PC-9 (cell line): ENCODE results near the gene MXD1. TPM values are rescaled to one million over a fixed set of nuclear protein-coding genes. Genes with fewer than 3 reads are reported as not detected.

Experiments used
- BruUV-seq: library from RNA; stranded (reverse); fragments of 400-500 nt; replicated peaks from 2 replicates; lab custom pipeline; 2021; lab: Mats Ljungman, UMichigan
- CTCF ChIA-PET: fragments of 300-600 bp; sonication (Branson Sonifier 250); formaldehyde crosslinking; loops from one replicate; lab custom pipeline; 2022; ENCODE audit warnings: antibody characterized with exemption; lab: Charles Lee
- POLR2A ChIA-PET: fragments of 300-600 bp; sonication (Branson Sonifier 250); formaldehyde crosslinking; loops from one replicate; lab custom pipeline; 2022; ENCODE audit warnings: antibody characterized with exemption; ENCODE audit not compliant: unreplicated experiment; lab: Charles Lee
- DNase-seq, 2 experiments: peaks; one replicate each; pipeline versions ENCODE4 v3.0.0 to v3.0.0-alpha.2; 2015 to 2022; ENCODE audit warnings: mixed read lengths in 1 of 2
- H2AFZ ChIP-seq: fragments of 200-600 bp; sonication (generic); 2 replicates; pipeline ENCODE4 v1.8.1; 2017; ENCODE audit warnings: antibody characterized with exemption
- H3F3A ChIP-seq: fragments of 200-600 bp; sonication (generic); 2 replicates; pipeline ENCODE4 v1.8.1; 2017; ENCODE audit warnings: antibody characterized with exemption, mild to moderate bottlenecking, low read depth; ENCODE audit not compliant: insufficient read depth
- H3K27ac ChIP-seq: fragments of 200-600 bp; sonication (generic); 2 replicates; pipeline ENCODE4 v1.6.1; 2016; ENCODE audit warnings: mixed run types
- H3K27me3 ChIP-seq: fragments of 200-600 bp; sonication (generic); 2 replicates; pipeline ENCODE4 v1.6.1; 2016; ENCODE audit warnings: low read depth, mixed run types; ENCODE audit not compliant: insufficient read depth
- H3K36me3 ChIP-seq: fragments of 200-600 bp; sonication (generic); 2 replicates; pipeline ENCODE4 v1.6.1; 2016; ENCODE audit warnings: low read depth, mixed run types
- H3K4me1 ChIP-seq: fragments of 200-600 bp; sonication (generic); replicated peaks from 2 replicates; pipeline ENCODE4 v1.6.1; 2016; ENCODE audit warnings: mixed run types; ENCODE audit not compliant: insufficient read depth
- H3K4me2 ChIP-seq: fragments of 200-600 bp; sonication (generic); 2 replicates; pipeline ENCODE4 v1.6.1; 2017; ENCODE audit warnings: mixed run types
- H3K4me3 ChIP-seq: fragments of 200-600 bp; sonication (generic); 2 replicates; pipeline ENCODE4 v1.6.1; 2016; ENCODE audit warnings: mixed run types
- H3K79me2 ChIP-seq: fragments of 200-600 bp; sonication (generic); 2 replicates; pipeline ENCODE4 v1.6.1; 2017; ENCODE audit warnings: low read depth, mixed run types
- H3K9me2 ChIP-seq: fragments of 200-600 bp; sonication (generic); 2 replicates; pipeline ENCODE4 v1.8.1; 2017; ENCODE audit warnings: mild to moderate bottlenecking; ENCODE audit not compliant: insufficient read depth
- H3K9me3 ChIP-seq: fragments of 200-600 bp; sonication (generic); 2 replicates; pipeline ENCODE4 v1.8.1; 2016; ENCODE audit warnings: low read depth; ENCODE audit not compliant: insufficient read depth
- H4K20me1 ChIP-seq: fragments of 200-600 bp; sonication (generic); 2 replicates; pipeline ENCODE4 v1.8.1; 2017; ENCODE audit not compliant: insufficient read depth
- EZH2 ChIP-seq: fragments of 200-600 bp; sonication (generic); IDR thresholded peaks from 2 replicates; pipeline ENCODE4 v1.8.0; 2017; ENCODE audit warnings: antibody characterized with exemption, low read depth
- intact Hi-C: fragments of 100-400 bp; cut with micrococcal nuclease; formaldehyde crosslinking; loops from one replicate; pipeline ENCODE4 v1.10.0; 2022; ENCODE audit not compliant: unreplicated experiment
- total RNA-seq: library from RNA; stranded (reverse); gene quantifications from 2 replicates; pipeline ENCODE4 v1.2.3, GENCODE V29; 2021
- TF ChIP-seq, protein P1 (sequence below): fragments of 200-600 bp; sonication (generic); conservative IDR thresholded peaks from 2 replicates; pipeline ENCODE4 v1.6.1; 2017; ENCODE audit warnings: mixed run types, antibody characterized with exemption, mild to moderate bottlenecking, moderate library complexity

The MXD1 gene
- total RNA-seq, 1 experiment from 2014 or later, result 8.8 TPM

DNA sequence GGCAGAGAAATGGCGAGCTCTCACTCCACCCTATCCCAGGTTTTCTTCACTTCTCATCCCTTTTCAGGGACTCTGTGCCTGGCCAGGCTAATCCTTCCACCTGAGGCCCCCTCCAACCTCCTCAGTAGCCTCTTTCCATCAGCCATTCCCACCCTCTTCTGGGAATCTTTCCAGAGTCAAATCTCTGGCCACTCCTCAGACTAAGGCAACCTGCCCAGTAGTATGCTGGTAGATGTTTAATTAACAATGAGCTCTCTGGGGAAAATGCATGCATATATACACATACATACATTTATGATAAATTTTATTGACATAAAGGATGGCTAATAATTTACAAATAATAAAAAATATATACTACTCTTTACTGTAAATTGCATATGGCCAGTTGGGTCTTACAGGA is 57.9 kb downstream of the MXD1 start:
- no peaks in the 10 kb centered on the region for H4K20me1 ChIP-seq

DNA sequence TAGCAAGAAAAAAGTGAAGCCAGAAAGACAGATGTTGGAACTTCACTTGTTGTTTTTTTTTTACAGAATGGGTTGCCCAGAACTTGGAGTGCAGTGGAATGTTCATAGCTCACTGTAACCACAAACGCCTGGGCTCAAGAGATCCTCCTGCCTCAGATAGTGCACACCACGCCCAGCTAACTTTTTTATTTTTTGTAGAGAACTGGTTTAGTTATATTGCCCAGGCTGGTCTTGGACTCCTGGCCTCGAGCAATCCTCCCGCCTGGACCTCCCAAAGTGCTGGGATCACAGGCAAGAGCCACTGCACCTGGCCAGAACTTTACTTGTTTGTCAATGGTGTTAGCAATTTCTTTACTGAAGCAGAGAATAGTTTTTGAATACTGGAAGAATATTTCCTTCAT is 58.4 kb downstream of the MXD1 start:
- Histone ChIP-seq H3K4me2 (no peak overlapping the region), H3F3A (no peaks in the 10 kb centered on the region), H3K27me3 (no peaks in the 10 kb centered on the region), H3K9me3 (no peaks in the 10 kb centered on the region), H3K27ac (no peak overlapping the region), H3K79me2 (no peaks in the 10 kb centered on the region), H3K4me1 (no peaks in the 10 kb centered on the region), H3K9me2 (no peaks in the 10 kb centered on the region), H2AFZ (no peak overlapping the region), H3K4me3 (no peak overlapping the region), H3K36me3 (no peaks in the 10 kb centered on the region), H4K20me1 (no peaks in the 10 kb centered on the region)
- intact Hi-C loops, result no loop called here
- no TSS peak for BruUV-seq
- ChIA-PET POLR2A (interaction anchor here (0.5 kb wide), 1 partner anchor 217 kb away, joined by 8 read pairs; the partner anchor contains the start of gene C2orf42), CTCF (interaction anchor here (0.6 kb wide), 1 partner anchor 284 kb away, joined by 7 read pairs; the partner anchor contains the start of gene PCYOX1)
- no peak for DNase-seq
- TF ChIP-seq, protein P1, sequence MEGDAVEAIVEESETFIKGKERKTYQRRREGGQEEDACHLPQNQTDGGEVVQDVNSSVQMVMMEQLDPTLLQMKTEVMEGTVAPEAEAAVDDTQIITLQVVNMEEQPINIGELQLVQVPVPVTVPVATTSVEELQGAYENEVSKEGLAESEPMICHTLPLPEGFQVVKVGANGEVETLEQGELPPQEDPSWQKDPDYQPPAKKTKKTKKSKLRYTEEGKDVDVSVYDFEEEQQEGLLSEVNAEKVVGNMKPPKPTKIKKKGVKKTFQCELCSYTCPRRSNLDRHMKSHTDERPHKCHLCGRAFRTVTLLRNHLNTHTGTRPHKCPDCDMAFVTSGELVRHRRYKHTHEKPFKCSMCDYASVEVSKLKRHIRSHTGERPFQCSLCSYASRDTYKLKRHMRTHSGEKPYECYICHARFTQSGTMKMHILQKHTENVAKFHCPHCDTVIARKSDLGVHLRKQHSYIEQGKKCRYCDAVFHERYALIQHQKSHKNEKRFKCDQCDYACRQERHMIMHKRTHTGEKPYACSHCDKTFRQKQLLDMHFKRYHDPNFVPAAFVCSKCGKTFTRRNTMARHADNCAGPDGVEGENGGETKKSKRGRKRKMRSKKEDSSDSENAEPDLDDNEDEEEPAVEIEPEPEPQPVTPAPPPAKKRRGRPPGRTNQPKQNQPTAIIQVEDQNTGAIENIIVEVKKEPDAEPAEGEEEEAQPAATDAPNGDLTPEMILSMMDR, result no peak
- no peak for TF ChIP-seq EZH2

More for the DNA sequence above, 57.9 kb downstream of the MXD1 start:
- Histone ChIP-seq H3K4me1 (no peaks in the 10 kb centered on the region), H2AFZ (no peak overlapping the region), H3K9me3 (no peaks in the 10 kb centered on the region), H3K27ac (no peak overlapping the region), H3K36me3 (no peaks in the 10 kb centered on the region), H3K4me3 (no peak overlapping the region), H3F3A (no peaks in the 10 kb centered on the region), H3K4me2 (no peak overlapping the region), H3K9me2 (no peaks in the 10 kb centered on the region), H3K79me2 (no peaks in the 10 kb centered on the region), H3K27me3 (no peaks in the 10 kb centered on the region)
- intact Hi-C loops, result no loop called here
- BruUV-seq, result no TSS peak
- no peak for DNase-seq
- TF ChIP-seq, protein P1, result no peak
- no peak for TF ChIP-seq EZH2
- ChIA-PET POLR2A (no interaction called here), CTCF (no interaction called here)

GRCh38 chr2:69975136-69975852 is 60.4 kb downstream of the MXD1 start:
- TF ChIP-seq EZH2, result no peak
- TF ChIP-seq, protein P1, result no peak
- DNase-seq, result no peak
- H3K36me3 ChIP-seq, result no peaks in the 10 kb centered on the region
- no peaks in the 10 kb centered on the region for H3K9me3 ChIP-seq
- H3K27ac ChIP-seq, result no peak overlapping the region
- intact Hi-C loops, result no loop called here
- no peaks in the 10 kb centered on the region for H3K79me2 ChIP-seq
- no peak overlapping the region for H3K4me2 ChIP-seq
- H4K20me1 ChIP-seq, result no peaks in the 10 kb centered on the region
- H3F3A ChIP-seq, result no peaks in the 10 kb centered on the region
- 0 out of 2 replicates have a peak, but pooled peaks cover 3% of the 10 kb centered on the region for H3K4me1 ChIP-seq
- H3K27me3 ChIP-seq, result no peaks in the 10 kb centered on the region
- H3K9me2 ChIP-seq, result no peaks in the 10 kb centered on the region
- no peak overlapping the region for H3K4me3 ChIP-seq
- no TSS peak for BruUV-seq
- ChIA-PET CTCF (no interaction called here), POLR2A (no interaction called here)
- H2AFZ ChIP-seq, result no peak overlapping the region
